DND-41 (cell line): ENCODE results near the gene RSPO1.

Experiments
- CTCF ChIP-seq: IDR thresholded peaks from 2 replicates; pipeline ENCODE4 v1.5.1; 2012; ENCODE audit warnings: borderline replicate concordance, low read length, moderate library complexity, mild to moderate bottlenecking; ENCODE audit not compliant: poor library complexity, severe bottlenecking; ENCODE audit errors: extremely low read depth
- EZH2 ChIP-seq: IDR thresholded peaks from 3 replicates; pipeline ENCODE4 v1.6.1; 2012; ENCODE audit warnings: borderline replicate concordance, low read depth, mild to moderate bottlenecking, moderate library complexity, low read length, inconsistent platforms; ENCODE audit not compliant: severe bottlenecking

GRCh38 chr1:37601441-37601840 is 33.3 kb downstream of the RSPO1 start:
- TF ChIP-seq CTCF (no peak), EZH2 (no peak)
